Neural crest cell (in vitro differentiated cells): ENCODE data around the gene MUC2. TPM values are rescaled to one million over a fixed set of nuclear protein-coding genes. Genes with fewer than 3 reads are reported as not detected.

Experiments used
- DNase-seq: peaks from one replicate; pipeline ENCODE4 v3.0.0; 2021; ENCODE audit warnings: low read depth, mixed read lengths, low spot score
- H3K27ac Mint-ChIP-seq: one replicate; pipeline ENCODE4 v1.8.0; 2021; ENCODE audit warnings: mild to moderate bottlenecking, mixed read lengths; ENCODE audit not compliant: unreplicated experiment
- H3K27me3 Mint-ChIP-seq: 2 replicates; pipeline ENCODE4 v1.8.0; 2021; ENCODE audit warnings: low read depth, mild to moderate bottlenecking, mixed read lengths
- H3K36me3 Mint-ChIP-seq: 2 replicates; pipeline ENCODE4 v1.8.0; 2021; ENCODE audit warnings: low read depth, mild to moderate bottlenecking, mixed read lengths
- H3K4me1 Mint-ChIP-seq: 2 replicates; pipeline ENCODE4 v1.8.0; 2021; ENCODE audit warnings: mixed read lengths
- H3K4me3 Mint-ChIP-seq: one replicate; pipeline ENCODE4 v1.8.0; 2021; ENCODE audit warnings: mild to moderate bottlenecking, mixed read lengths
- H3K9me3 Mint-ChIP-seq: 2 replicates; pipeline ENCODE4 v1.8.0; 2021; ENCODE audit warnings: mixed read lengths
- CTCF ChIP-seq: fragments of 200-600 bp; sonication (generic); conservative IDR thresholded peaks from 2 replicates; pipeline ENCODE4 v1.5.0; 2021; ENCODE audit warnings: antibody characterized with exemption, mild to moderate bottlenecking
- total RNA-seq: library from RNA; stranded (reverse); gene quantifications from 2 replicates; pipeline ENCODE4 v1.2.1, GENCODE V29; 2021

Gene MUC2
- total RNA-seq, 1 donor from 2014 or later = not detected

GRCh38 chr11:1099519-1100355 lies 25.1 kb downstream of the MUC2 start:
- H3K27me3 Mint-ChIP-seq = no peaks in the 10 kb centered on the region
- no peak for DNase-seq
- no peaks in the 10 kb centered on the region for H3K4me1 Mint-ChIP-seq
- no peak overlapping the region for H3K27ac Mint-ChIP-seq
- no peak for TF ChIP-seq CTCF
- no peak overlapping the region for H3K4me3 Mint-ChIP-seq
- H3K9me3 Mint-ChIP-seq = peaks cover 3% of the 10 kb centered on the region
- H3K36me3 Mint-ChIP-seq = no peaks in the 10 kb centered on the region

- H3K36me3 Mint-ChIP-seq = no peaks in the 10 kb centered on the region
- no peak for DNase-seq
- no peak overlapping the region for H3K4me3 Mint-ChIP-seq
- no peak overlapping the region for H3K27ac Mint-ChIP-seq
- no peaks in the 10 kb centered on the region for H3K9me3 Mint-ChIP-seq
- no peak for TF ChIP-seq CTCF
- H3K27me3 Mint-ChIP-seq = no peaks in the 10 kb centered on the region
- H3K4me1 Mint-ChIP-seq = no peaks in the 10 kb centered on the region
These were observed 26.0 kb downstream of the MUC2 start for GRCh38 chr11:1100417-1101245.

- Mint-ChIP-seq H3K4me1 (no peaks in the 10 kb centered on the region), H3K4me3 (no peak overlapping the region), H3K36me3 (no peaks in the 10 kb centered on the region), H3K27me3 (no peaks in the 10 kb centered on the region), H3K27ac (no peak overlapping the region), H3K9me3 (no peaks in the 10 kb centered on the region)
- no peak for DNase-seq
- TF ChIP-seq CTCF = no peak
These were observed 26.8 kb downstream of the MUC2 start for GRCh38 chr11:1101318-1102089.

GRCh38 chr11:1102221-1102971 lies 27.7 kb downstream of the MUC2 start:
- DNase-seq = no peak
- no peak for TF ChIP-seq CTCF
- Mint-ChIP-seq H3K27ac (no peak overlapping the region), H3K27me3 (no peaks in the 10 kb centered on the region), H3K9me3 (no peaks in the 10 kb centered on the region), H3K4me1 (no peaks in the 10 kb centered on the region), H3K4me3 (no peak overlapping the region), H3K36me3 (no peaks in the 10 kb centered on the region)

- H3K27ac Mint-ChIP-seq = no peak overlapping the region
- H3K36me3 Mint-ChIP-seq = no peaks in the 10 kb centered on the region
- no peak for DNase-seq
- H3K27me3 Mint-ChIP-seq = no peaks in the 10 kb centered on the region
- H3K4me1 Mint-ChIP-seq = no peaks in the 10 kb centered on the region
- H3K9me3 Mint-ChIP-seq = no peaks in the 10 kb centered on the region
- no peak overlapping the region for H3K4me3 Mint-ChIP-seq
- TF ChIP-seq CTCF = no peak
These were observed 28.3 kb downstream of the MUC2 start for GRCh38 chr11:1102996-1103395.
